VCaP (cell line): ENCODE results near the gene CACNA2D3.

ENCODE experiments used
- H3K27ac ChIP-seq: fragments of 450-650 bp; 2 replicates; pipeline ENCODE4 v1.5.1; 2017
- TF ChIP-seq, protein P1 (sequence below): fragments of 450-650 bp; conservative IDR thresholded peaks from 2 replicates; pipeline ENCODE4 v1.5.1; 2017; ENCODE audit warnings: mild to moderate bottlenecking, moderate library complexity

CACNA2D3 gene

DNA sequence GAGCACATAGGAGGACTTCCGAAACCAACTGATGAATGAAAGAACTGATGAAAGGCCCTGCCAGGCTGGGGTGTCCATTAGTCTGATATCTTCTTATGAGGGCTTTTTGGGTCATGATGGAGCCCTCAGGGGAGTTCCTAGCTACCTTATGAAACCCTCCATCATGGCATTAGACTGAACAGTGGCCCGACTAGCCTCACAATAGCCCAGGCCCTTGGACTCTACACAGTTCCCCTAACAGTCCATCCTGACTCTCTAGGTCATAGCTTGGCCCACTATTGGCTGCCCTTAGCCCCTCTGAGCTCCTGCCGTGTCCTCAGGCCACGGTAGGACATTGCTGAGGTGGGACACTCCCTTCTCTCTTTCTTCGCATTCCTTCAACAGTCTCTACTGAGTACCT, 365.9 kb downstream of the CACNA2D3 start:
- no peak overlapping the region for H3K27ac ChIP-seq
- TF ChIP-seq, protein P1, sequence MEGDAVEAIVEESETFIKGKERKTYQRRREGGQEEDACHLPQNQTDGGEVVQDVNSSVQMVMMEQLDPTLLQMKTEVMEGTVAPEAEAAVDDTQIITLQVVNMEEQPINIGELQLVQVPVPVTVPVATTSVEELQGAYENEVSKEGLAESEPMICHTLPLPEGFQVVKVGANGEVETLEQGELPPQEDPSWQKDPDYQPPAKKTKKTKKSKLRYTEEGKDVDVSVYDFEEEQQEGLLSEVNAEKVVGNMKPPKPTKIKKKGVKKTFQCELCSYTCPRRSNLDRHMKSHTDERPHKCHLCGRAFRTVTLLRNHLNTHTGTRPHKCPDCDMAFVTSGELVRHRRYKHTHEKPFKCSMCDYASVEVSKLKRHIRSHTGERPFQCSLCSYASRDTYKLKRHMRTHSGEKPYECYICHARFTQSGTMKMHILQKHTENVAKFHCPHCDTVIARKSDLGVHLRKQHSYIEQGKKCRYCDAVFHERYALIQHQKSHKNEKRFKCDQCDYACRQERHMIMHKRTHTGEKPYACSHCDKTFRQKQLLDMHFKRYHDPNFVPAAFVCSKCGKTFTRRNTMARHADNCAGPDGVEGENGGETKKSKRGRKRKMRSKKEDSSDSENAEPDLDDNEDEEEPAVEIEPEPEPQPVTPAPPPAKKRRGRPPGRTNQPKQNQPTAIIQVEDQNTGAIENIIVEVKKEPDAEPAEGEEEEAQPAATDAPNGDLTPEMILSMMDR, result no peak

DNA sequence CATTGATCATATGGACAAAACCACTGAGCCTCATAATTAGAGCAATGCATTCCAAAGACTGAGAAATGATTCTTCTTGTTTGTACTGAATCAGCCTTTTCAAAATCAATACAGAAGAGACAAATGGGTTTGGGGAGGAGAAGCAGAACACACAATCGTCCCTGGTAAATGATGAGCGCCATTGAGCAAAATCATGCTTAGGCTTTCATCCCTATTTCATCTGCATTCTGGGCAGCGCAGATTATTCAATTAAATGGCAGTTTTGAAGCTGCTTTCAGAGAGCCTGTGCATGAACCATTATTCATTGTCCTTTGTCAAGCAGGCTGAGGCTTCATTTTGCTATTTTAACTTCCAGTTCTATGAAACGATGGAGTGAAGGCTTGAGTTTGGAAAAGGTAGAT, 371.9 kb downstream of the CACNA2D3 start:
- TF ChIP-seq, protein P1, result no peak
- H3K27ac ChIP-seq, result no peak overlapping the region

DNA sequence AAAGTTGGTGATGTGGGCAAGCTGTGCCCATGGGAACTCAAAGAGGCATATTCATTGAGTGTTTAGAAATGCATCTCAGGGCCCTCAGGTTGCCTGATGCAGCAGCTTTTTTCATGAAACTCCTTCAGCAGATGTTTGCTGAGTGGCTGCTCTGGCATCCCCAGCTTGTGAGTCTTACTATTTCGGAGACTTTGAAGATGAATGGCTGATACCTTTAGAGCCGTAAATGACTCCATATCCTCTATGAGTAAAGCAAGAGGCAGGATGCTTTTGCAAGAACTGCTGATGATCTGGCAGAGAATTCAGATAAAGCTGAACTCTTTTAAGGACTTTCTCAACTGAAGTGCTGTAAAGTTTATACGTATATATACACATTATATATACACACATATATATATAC, 384.3 kb downstream of the CACNA2D3 start:
- TF ChIP-seq, protein P1, result no peak
- H3K27ac ChIP-seq, result no peak overlapping the region

DNA sequence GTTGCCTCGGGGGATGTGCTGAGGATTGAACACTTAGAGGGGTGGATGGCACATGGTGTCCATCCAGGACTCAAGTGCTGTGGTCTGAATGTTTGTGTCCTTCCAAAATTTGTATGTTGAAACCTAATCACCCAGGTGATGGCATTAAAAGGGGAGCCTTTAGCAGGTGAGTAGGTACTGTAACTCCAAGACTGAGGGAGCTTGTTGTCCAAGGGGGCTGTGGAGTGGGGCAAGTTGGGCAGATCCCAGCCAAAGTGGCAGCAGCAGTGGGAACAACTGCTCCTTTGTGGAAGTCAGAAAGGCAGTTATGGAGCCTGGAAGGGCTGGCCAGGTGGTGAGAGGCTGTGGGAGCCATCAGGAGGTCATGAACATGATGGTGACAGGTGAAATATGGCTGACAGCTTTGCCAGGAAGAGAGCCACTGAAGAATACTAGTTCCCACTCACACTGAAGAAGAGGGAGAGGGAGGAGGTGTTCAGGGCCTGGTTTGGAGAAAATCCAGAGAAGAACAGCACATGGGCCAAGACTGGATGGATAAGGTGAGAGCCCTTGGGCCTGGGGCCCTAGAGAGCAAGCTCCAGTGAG, 385.6 kb downstream of the CACNA2D3 start:
- TF ChIP-seq, protein P1, result no peak
- no peak overlapping the region for H3K27ac ChIP-seq

DNA sequence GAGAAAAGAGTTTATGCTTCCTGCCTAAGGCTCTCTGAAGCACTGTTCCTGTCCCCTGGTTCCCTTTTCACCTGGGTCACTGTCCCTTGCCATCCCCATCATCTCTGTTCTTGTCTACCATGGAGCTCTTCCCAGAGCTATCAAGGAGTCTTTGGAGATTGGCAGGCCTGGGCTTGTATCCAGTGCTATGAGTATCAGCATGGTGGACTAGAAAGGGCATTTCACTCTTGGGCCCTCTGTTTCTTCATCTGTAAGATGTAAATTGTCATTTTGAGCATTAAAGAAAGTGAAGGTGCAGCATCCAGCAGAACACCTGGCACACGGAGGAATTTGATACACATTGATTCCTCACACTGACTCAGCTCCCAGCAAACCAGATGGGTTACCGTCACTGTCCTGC, 388.2 kb downstream of the CACNA2D3 start:
- no peak overlapping the region for H3K27ac ChIP-seq
- TF ChIP-seq, protein P1, result no peak

DNA sequence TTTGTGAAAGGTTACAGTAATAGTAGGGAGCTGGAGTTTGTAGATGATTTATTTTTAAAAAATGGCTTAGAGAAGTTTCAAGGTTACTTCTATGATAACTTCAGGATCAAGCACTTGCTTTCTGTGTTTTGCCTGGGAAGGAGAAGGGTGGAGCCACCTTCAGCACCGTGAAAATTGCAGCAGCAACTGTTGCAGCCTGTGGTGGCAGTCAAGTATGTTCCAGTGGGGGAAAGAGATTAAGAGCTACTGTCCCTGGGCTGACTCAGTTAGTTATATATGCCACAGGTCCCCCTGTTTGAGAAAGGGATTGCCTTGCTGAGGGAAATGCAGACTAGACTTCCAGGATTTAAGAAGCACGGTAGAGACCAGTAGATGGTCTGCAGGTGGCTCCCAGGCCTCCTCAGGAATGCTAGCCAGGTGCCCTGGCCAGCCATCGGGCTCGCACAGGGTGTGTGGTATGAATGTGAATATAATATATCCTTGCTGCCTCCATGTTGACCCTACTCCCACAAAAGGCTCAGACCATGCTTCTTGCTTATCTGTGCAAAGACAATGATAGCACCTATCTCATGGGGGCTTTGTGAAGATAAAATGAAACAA, 389.5 kb downstream of the CACNA2D3 start:
- TF ChIP-seq, protein P1, result no peak
- no peak overlapping the region for H3K27ac ChIP-seq

DNA sequence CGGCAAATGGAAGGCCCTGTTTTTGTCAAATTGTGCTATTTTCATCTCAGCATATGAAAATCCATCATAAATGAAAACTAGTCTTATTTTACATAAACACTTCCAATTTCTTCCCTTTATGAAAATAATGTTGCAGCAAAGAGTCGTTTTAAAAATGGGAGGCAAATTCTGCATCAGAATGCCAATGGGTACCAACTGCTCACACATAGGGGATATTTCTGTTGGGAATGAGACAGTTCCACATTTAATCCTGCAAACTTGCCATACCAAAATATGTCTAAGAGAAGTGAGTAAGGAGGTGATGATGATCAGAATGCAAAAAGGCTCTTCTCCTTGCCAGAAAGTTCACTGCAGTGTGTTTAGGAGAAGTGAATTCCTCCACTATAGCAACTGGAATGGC, 391.7 kb downstream of the CACNA2D3 start:
- TF ChIP-seq, protein P1, result no peak
- H3K27ac ChIP-seq, result no peak overlapping the region
